ENCODE measurements around the gene ZNF784. TPM values are rescaled to one million over a fixed set of nuclear protein-coding genes. Genes with fewer than 3 reads are reported as not detected.

Gene ZNF784
- total RNA-seq, 4 donors from 2014 or later = 2.5 to 3.8 (median 3.2) TPM

GRCh38 chr19:55620410-55621204 lies 3.8 kb downstream of the ZNF784 start:
- no peak for DNase-seq (ENCODE audit: low spot score)
- TF ChIP-seq, protein P1, sequence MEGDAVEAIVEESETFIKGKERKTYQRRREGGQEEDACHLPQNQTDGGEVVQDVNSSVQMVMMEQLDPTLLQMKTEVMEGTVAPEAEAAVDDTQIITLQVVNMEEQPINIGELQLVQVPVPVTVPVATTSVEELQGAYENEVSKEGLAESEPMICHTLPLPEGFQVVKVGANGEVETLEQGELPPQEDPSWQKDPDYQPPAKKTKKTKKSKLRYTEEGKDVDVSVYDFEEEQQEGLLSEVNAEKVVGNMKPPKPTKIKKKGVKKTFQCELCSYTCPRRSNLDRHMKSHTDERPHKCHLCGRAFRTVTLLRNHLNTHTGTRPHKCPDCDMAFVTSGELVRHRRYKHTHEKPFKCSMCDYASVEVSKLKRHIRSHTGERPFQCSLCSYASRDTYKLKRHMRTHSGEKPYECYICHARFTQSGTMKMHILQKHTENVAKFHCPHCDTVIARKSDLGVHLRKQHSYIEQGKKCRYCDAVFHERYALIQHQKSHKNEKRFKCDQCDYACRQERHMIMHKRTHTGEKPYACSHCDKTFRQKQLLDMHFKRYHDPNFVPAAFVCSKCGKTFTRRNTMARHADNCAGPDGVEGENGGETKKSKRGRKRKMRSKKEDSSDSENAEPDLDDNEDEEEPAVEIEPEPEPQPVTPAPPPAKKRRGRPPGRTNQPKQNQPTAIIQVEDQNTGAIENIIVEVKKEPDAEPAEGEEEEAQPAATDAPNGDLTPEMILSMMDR (IDR thresholded peaks at IDR 0.05) = no peak
- no peak for ATAC-seq (ENCODE audit: low FRiP score)

DNA sequence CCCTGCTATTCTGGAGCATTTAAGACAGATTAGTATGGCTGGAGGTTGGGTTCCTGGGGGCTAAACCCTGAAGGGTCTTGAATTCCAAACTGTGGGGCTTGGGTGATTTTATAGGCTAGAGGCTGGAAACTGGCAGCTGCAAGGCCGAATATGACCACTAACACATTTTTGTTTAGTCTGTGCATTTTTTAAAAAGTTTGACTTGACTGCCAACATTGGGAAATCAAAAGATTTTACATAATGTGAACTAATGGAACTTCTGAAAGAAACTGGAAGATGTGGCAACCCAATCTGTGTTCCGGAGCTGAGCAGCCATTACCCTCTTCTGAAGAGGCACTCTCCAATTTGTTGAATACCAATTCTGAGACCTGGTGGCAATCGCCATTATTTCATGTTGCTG lies 5.1 kb downstream of the ZNF784 start:
- DNase-seq (ENCODE audit: low spot score) = no peak
- TF ChIP-seq, protein P1 (IDR thresholded peaks at IDR 0.05) = no peak
- ATAC-seq (ENCODE audit: low FRiP score) = no peak

GRCh38 chr19:55618426-55618825 lies 5.9 kb downstream of the ZNF784 start:
- no peak for ATAC-seq (ENCODE audit: low FRiP score)
- TF ChIP-seq, protein P1 (IDR thresholded peaks at IDR 0.05) = no peak
- no peak for DNase-seq (ENCODE audit: low spot score)

DNA sequence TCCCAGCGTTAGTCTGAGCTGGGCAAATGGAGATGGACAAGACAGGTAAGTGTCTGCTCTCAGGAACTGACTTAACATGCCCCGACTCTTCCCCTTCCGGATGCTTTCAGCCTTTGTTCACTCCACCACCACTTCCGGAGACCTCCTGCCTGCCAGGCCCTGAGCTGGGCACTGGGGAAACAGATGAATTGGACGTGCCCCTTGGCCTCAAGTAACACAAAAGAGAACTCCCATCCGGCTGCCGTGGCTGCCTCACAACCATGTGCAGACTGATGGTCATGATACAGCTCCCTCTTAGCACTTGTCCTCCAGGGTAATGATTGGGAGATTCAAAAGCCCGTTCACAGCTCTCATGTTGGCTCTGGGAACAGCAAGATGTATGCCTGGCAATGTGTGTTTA lies 6.9 kb downstream of the ZNF784 start:
- ATAC-seq (ENCODE audit: low FRiP score) (no peak), DNase-seq (ENCODE audit: low spot score) (no peak)
- TF ChIP-seq, protein P1 (IDR thresholded peaks at IDR 0.05) = no peak

DNA sequence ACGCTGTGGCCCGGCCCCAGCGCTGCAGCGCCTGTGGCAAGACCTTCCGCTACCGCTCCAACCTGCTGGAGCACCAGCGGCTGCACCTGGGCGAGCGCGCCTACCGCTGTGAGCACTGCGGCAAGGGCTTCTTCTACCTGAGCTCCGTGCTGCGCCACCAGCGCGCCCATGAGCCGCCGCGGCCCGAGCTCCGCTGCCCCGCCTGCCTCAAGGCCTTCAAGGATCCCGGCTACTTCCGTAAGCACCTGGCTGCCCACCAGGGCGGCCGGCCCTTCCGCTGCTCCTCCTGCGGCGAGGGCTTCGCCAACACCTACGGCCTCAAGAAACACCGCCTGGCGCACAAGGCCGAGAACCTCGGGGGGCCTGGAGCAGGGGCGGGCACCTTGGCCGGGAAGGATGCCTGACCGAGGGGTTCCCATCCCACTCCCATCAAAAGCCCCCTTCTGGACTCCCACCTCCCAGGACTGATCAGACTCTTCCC lies 7.9 kb downstream of the ZNF784 start:
- TF ChIP-seq, protein P1 (IDR thresholded peaks at IDR 0.05) = no peak
- no peak for DNase-seq (ENCODE audit: low spot score)
- ATAC-seq (ENCODE audit: low FRiP score) = no peak

- no peak for ATAC-seq (ENCODE audit: low FRiP score)
- TF ChIP-seq, protein P1 (IDR thresholded peaks at IDR 0.05) = no peak
Measured at GRCh38 chr19:55615543-55616394, 8.6 kb downstream of the ZNF784 start.

More at GRCh38 chr19:55615543-55616394, 8.6 kb downstream of the ZNF784 start:
- no peak for DNase-seq (ENCODE audit: low spot score)

Data from omental fat pad (tissue), 4 donors.